ENCODE data around the gene GPATCH2L.

DNA sequence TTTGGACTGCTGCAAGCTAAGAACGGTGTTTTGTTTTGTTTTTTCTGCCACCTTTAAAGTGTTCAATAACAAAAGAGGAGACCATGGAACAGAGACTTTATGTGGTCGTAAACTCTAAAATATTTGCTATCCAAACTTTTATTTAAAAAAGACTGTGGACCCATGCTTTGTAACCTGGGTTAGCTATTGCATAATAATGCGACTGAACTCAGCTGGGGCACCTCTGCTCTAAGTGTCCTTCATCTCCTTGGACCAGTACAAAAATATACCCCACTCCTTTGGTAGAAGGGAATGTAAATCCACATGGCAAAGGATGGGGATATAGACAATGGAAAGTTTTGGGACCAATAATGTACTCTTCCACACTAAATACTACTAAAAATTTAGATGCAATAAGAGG is 65.5 kb downstream of the GPATCH2L start:
- TF ChIP-seq EP300 (IDR thresholded peaks at IDR 0.05) (no peak), POLR2A (IDR thresholded peaks at IDR 0.05) (no peak)
